ENCODE data around the gene MKS1.

MKS1 gene

GRCh38 chr17:58246104-58246740, 27.2 kb upstream of the MKS1 start:
- Histone ChIP-seq H3K4me2 (ENCODE audit: low read length) (no peak overlapping the region), H2BK5ac (ENCODE audit: low read length) (no peak overlapping the region), H3K56ac (ENCODE audit: low read length) (no peak overlapping the region), H2AK5ac (ENCODE audit: low read length) (no peak overlapping the region), H4K5ac (ENCODE audit: low read length) (no peak overlapping the region), H2BK15ac (replicated peaks; ENCODE audit: low read depth) (no peak overlapping the region), H3K4me3 (ENCODE audit: low read length) (no peak overlapping the region), H3K27me3 (ENCODE audit: insufficient read depth, low read length, poor library complexity) (peaks cover 20% of the 10 kb centered on the region), H4K8ac (ENCODE audit: low read depth, low read length) (no peak overlapping the region), H3K36me3 (ENCODE audit: control insufficient read depth, insufficient read depth, low read length) (no peaks in the 10 kb centered on the region), H3K4me1 (ENCODE audit: control insufficient read depth, low read depth, low read length) (no peaks in the 10 kb centered on the region), H3K27ac (ENCODE audit: low read depth, low read length) (no peak overlapping the region), H3K9ac (ENCODE audit: low read length) (no peak overlapping the region), H2BK120ac (ENCODE audit: low read depth, low read length) (no peak overlapping the region), H3K79me2 (ENCODE audit: control insufficient read depth, insufficient read depth, low read length) (no peaks in the 10 kb centered on the region), H3K4ac (ENCODE audit: low read depth, low read length) (no peak overlapping the region), H3K23ac (ENCODE audit: low read length) (peak overlapping the region; percentile 29), H3K79me1 (ENCODE audit: low read length) (no peaks in the 10 kb centered on the region), H3K18ac (ENCODE audit: low read length) (no peak overlapping the region)
- no peak for DNase-seq
- no CpG with 5 or more reads among the region's 13 CpGs for WGBS (ENCODE audit: extremely low coverage, insufficient coverage, low lambda C conversion rate)

- H3K4me3 ChIP-seq (ENCODE audit: low read length), result no peak overlapping the region
- H3K27ac ChIP-seq (ENCODE audit: low read depth, low read length), result no peak overlapping the region
- H3K56ac ChIP-seq (ENCODE audit: low read length), result no peak overlapping the region
- no peak overlapping the region for H2BK5ac ChIP-seq (ENCODE audit: low read length)
- no peak overlapping the region for H2BK15ac ChIP-seq (replicated peaks; ENCODE audit: low read depth)
- no peak overlapping the region for H3K4ac ChIP-seq (ENCODE audit: low read depth, low read length)
- H4K8ac ChIP-seq (ENCODE audit: low read depth, low read length), result no peak overlapping the region
- no peak overlapping the region for H3K18ac ChIP-seq (ENCODE audit: low read length)
- H3K27me3 ChIP-seq (ENCODE audit: insufficient read depth, low read length, poor library complexity), result peaks cover 20% of the 10 kb centered on the region
- no peaks in the 10 kb centered on the region for H3K4me1 ChIP-seq (ENCODE audit: control insufficient read depth, low read depth, low read length)
- no CpG with 5 or more reads among the region's 10 CpGs for WGBS (ENCODE audit: extremely low coverage, insufficient coverage, low lambda C conversion rate)
- no peaks in the 10 kb centered on the region for H3K36me3 ChIP-seq (ENCODE audit: control insufficient read depth, insufficient read depth, low read length)
- H3K79me1 ChIP-seq (ENCODE audit: low read length), result no peaks in the 10 kb centered on the region
- no peak overlapping the region for H3K4me2 ChIP-seq (ENCODE audit: low read length)
- no peak overlapping the region for H4K5ac ChIP-seq (ENCODE audit: low read length)
- no peak overlapping the region for H3K9ac ChIP-seq (ENCODE audit: low read length)
- no peak for DNase-seq
- H3K23ac ChIP-seq (ENCODE audit: low read length), result peak overlapping the region; percentile 29
- no peaks in the 10 kb centered on the region for H3K79me2 ChIP-seq (ENCODE audit: control insufficient read depth, insufficient read depth, low read length)
- no peak overlapping the region for H2AK5ac ChIP-seq (ENCODE audit: low read length)
- H2BK120ac ChIP-seq (ENCODE audit: low read depth, low read length), result no peak overlapping the region
Observed at GRCh38 chr17:58245428-58246103, 26.5 kb upstream of the MKS1 start.

- Histone ChIP-seq H3K27me3 (ENCODE audit: insufficient read depth, low read length, poor library complexity) (peaks cover 15% of the 10 kb centered on the region), H2AK5ac (ENCODE audit: low read length) (no peak overlapping the region), H2BK15ac (replicated peaks; ENCODE audit: low read depth) (no peak overlapping the region), H3K18ac (ENCODE audit: low read length) (no peak overlapping the region), H4K8ac (ENCODE audit: low read depth, low read length) (no peak overlapping the region), H3K56ac (ENCODE audit: low read length) (no peak overlapping the region), H2BK5ac (ENCODE audit: low read length) (no peak overlapping the region), H3K4me1 (ENCODE audit: control insufficient read depth, low read depth, low read length) (no peaks in the 10 kb centered on the region), H3K79me2 (ENCODE audit: control insufficient read depth, insufficient read depth, low read length) (no peaks in the 10 kb centered on the region), H3K23ac (ENCODE audit: low read length) (no peak overlapping the region), H3K27ac (ENCODE audit: low read depth, low read length) (no peak overlapping the region), H2BK120ac (ENCODE audit: low read depth, low read length) (no peak overlapping the region), H4K5ac (ENCODE audit: low read length) (no peak overlapping the region), H3K4me2 (ENCODE audit: low read length) (no peak overlapping the region), H3K36me3 (ENCODE audit: control insufficient read depth, insufficient read depth, low read length) (no peaks in the 10 kb centered on the region), H3K79me1 (ENCODE audit: low read length) (no peaks in the 10 kb centered on the region), H3K9ac (ENCODE audit: low read length) (no peak overlapping the region), H3K4ac (ENCODE audit: low read depth, low read length) (no peak overlapping the region), H3K4me3 (ENCODE audit: low read length) (no peak overlapping the region)
- WGBS (ENCODE audit: extremely low coverage, insufficient coverage, low lambda C conversion rate), result no CpG with 5 or more reads among the region's 6 CpGs
- DNase-seq, result no peak
Observed at GRCh38 chr17:58244963-58245362, 25.9 kb upstream of the MKS1 start.

GRCh38 chr17:58242171-58242784, 23.2 kb upstream of the MKS1 start:
- WGBS (ENCODE audit: extremely low coverage, insufficient coverage, low lambda C conversion rate), result no CpG with 5 or more reads among the region's 4 CpGs
- Histone ChIP-seq H3K56ac (ENCODE audit: low read length) (no peak overlapping the region), H2BK5ac (ENCODE audit: low read length) (no peak overlapping the region), H3K27ac (ENCODE audit: low read depth, low read length) (no peak overlapping the region), H3K27me3 (ENCODE audit: insufficient read depth, low read length, poor library complexity) (no peaks in the 10 kb centered on the region), H2BK15ac (replicated peaks; ENCODE audit: low read depth) (no peak overlapping the region), H3K4ac (ENCODE audit: low read depth, low read length) (no peak overlapping the region), H2AK5ac (ENCODE audit: low read length) (no peak overlapping the region), H3K4me2 (ENCODE audit: low read length) (no peak overlapping the region), H3K4me1 (ENCODE audit: control insufficient read depth, low read depth, low read length) (no peaks in the 10 kb centered on the region), H3K4me3 (ENCODE audit: low read length) (no peak overlapping the region), H3K36me3 (ENCODE audit: control insufficient read depth, insufficient read depth, low read length) (no peaks in the 10 kb centered on the region), H3K23ac (ENCODE audit: low read length) (no peak overlapping the region), H3K9ac (ENCODE audit: low read length) (no peak overlapping the region), H3K79me2 (ENCODE audit: control insufficient read depth, insufficient read depth, low read length) (no peaks in the 10 kb centered on the region), H2BK120ac (ENCODE audit: low read depth, low read length) (no peak overlapping the region), H3K79me1 (ENCODE audit: low read length) (no peaks in the 10 kb centered on the region), H3K18ac (ENCODE audit: low read length) (no peak overlapping the region), H4K8ac (ENCODE audit: low read depth, low read length) (no peak overlapping the region), H4K5ac (ENCODE audit: low read length) (no peak overlapping the region)
- DNase-seq, result peak; percentile 46

- Histone ChIP-seq H2BK120ac (ENCODE audit: low read depth, low read length) (no peak overlapping the region), H3K4me3 (ENCODE audit: low read length) (no peak overlapping the region), H3K27ac (ENCODE audit: low read depth, low read length) (no peak overlapping the region), H2AK5ac (ENCODE audit: low read length) (no peak overlapping the region), H3K4ac (ENCODE audit: low read depth, low read length) (no peak overlapping the region), H2BK5ac (ENCODE audit: low read length) (no peak overlapping the region), H3K56ac (ENCODE audit: low read length) (no peak overlapping the region), H3K18ac (ENCODE audit: low read length) (no peak overlapping the region), H3K27me3 (ENCODE audit: insufficient read depth, low read length, poor library complexity) (no peaks in the 10 kb centered on the region), H3K79me1 (ENCODE audit: low read length) (no peaks in the 10 kb centered on the region), H3K9ac (ENCODE audit: low read length) (no peak overlapping the region), H3K36me3 (ENCODE audit: control insufficient read depth, insufficient read depth, low read length) (no peaks in the 10 kb centered on the region), H3K4me1 (ENCODE audit: control insufficient read depth, low read depth, low read length) (no peaks in the 10 kb centered on the region), H2BK15ac (replicated peaks; ENCODE audit: low read depth) (no peak overlapping the region), H4K5ac (ENCODE audit: low read length) (no peak overlapping the region), H3K79me2 (ENCODE audit: control insufficient read depth, insufficient read depth, low read length) (no peaks in the 10 kb centered on the region), H3K23ac (ENCODE audit: low read length) (no peak overlapping the region), H3K4me2 (ENCODE audit: low read length) (no peak overlapping the region), H4K8ac (ENCODE audit: low read depth, low read length) (no peak overlapping the region)
- WGBS (ENCODE audit: extremely low coverage, insufficient coverage, low lambda C conversion rate), result no CpG with 5 or more reads among the region's 1 CpG
- DNase-seq, result no peak
Observed at GRCh38 chr17:58239987-58240386, 20.9 kb upstream of the MKS1 start.
